Anterior cingulate cortex (tissue), 58 donors: ENCODE measurements around the gene CMTM8.
"Not testable (repeated sequence)": the region's sequence is repeated elsewhere in the genome, so short reads cannot be mapped to it uniquely, and the experiment has no call there.

Experiments
- DNase-seq, 58 donors: peaks; one replicate each; lab custom pipeline; 2025; lab: John Stamatoyannopoulos, UW

The CMTM8 gene

GRCh38 chr3:32226875-32227500 is 11.5 kb upstream of the CMTM8 start:
- no peak for DNase-seq

GRCh38 chr3:32228743-32229142 is 9.7 kb upstream of the CMTM8 start:
- DNase-seq, result not testable (repeated sequence)

- no peak for DNase-seq
These were observed 8.9 kb upstream of the CMTM8 start for GRCh38 chr3:32229565-32229964.

GRCh38 chr3:32236377-32236776 is 2.1 kb upstream of the CMTM8 start:
- DNase-seq, result no peak

GRCh38 chr3:32237670-32238452 is 619 bp upstream of the CMTM8 start:
- no peak for DNase-seq

GRCh38 chr3:32239307-32240158 is 1.1 kb downstream of the CMTM8 start:
- no peak for DNase-seq

- DNase-seq, result no peak
These were observed 1.7 kb downstream of the CMTM8 start for GRCh38 chr3:32240159-32240545.

GRCh38 chr3:32241100-32241499 is 2.6 kb downstream of the CMTM8 start:
- DNase-seq, result no peak

GRCh38 chr3:32243519-32243918 is 5.0 kb downstream of the CMTM8 start:
- no peak for DNase-seq

- no peak for DNase-seq
These were observed 6.7 kb downstream of the CMTM8 start for GRCh38 chr3:32245200-32245599.

GRCh38 chr3:32246079-32246675 is 7.7 kb downstream of the CMTM8 start:
- DNase-seq, result no peak

- DNase-seq, result no peak
These were observed 10.8 kb downstream of the CMTM8 start for GRCh38 chr3:32249184-32249782.

- DNase-seq, result no peak
These were observed 15.8 kb downstream of the CMTM8 start for GRCh38 chr3:32254268-32254667.

- DNase-seq, result no peak
These were observed 16.9 kb downstream of the CMTM8 start for GRCh38 chr3:32255345-32255744.

GRCh38 chr3:32256206-32256605 is 17.7 kb downstream of the CMTM8 start:
- DNase-seq, result no peak

- no peak for DNase-seq
These were observed 18.6 kb downstream of the CMTM8 start for GRCh38 chr3:32257042-32257441.

GRCh38 chr3:32257641-32258438 is 19.4 kb downstream of the CMTM8 start:
- no peak for DNase-seq

GRCh38 chr3:32258869-32259268 is 20.4 kb downstream of the CMTM8 start:
- no peak for DNase-seq

- DNase-seq, result no peak
These were observed 23.1 kb downstream of the CMTM8 start for GRCh38 chr3:32261545-32261944.

- no peak for DNase-seq
These were observed 23.7 kb downstream of the CMTM8 start for GRCh38 chr3:32262201-32262600.
